Ovary (tissue), 9 donors: Measurements from ENCODE around the gene COL18A1. TPM values are rescaled to one million over a fixed set of nuclear protein-coding genes. Genes with fewer than 3 reads are reported as not detected.

Source experiments
- DNase-seq, 5 donors: peaks; one replicate each; pipeline ENCODE4 v3.0.0-alpha.2; 2019 to 2020
- H3K27ac ChIP-seq, 2 donors: fragments of 200-600 bp; one replicate each; pipeline versions ENCODE4 v1.5.1 to v1.8.0; 2019 to 2022
- H3K27me3 ChIP-seq: fragments of 200-600 bp; one replicate; pipeline ENCODE4 v1.8.0; 2022
- H3K36me3 ChIP-seq: fragments of 200-600 bp; sonication (generic); one replicate; pipeline ENCODE4 v1.5.1; 2019
- H3K4me1 ChIP-seq: one replicate; pipeline ENCODE4 v1.8.1; 2013; ENCODE audit warnings: mild to moderate bottlenecking, moderate library complexity; ENCODE audit not compliant: insufficient read depth
- H3K4me3 ChIP-seq: fragments of 200-600 bp; sonication (generic); one replicate; pipeline ENCODE4 v1.5.1; 2017
- H3K9me3 ChIP-seq, 2 donors: fragments of 200-600 bp in 1 of 2; sonication (generic) in 1 of 2; one replicate each; pipeline versions ENCODE4 v1.5.1 to v1.8.1; 2013 to 2019; ENCODE audit warnings: mild to moderate bottlenecking in 1 of 2, moderate library complexity in 1 of 2
- EP300 ChIP-seq: sonication (generic); formaldehyde crosslinking; IDR thresholded peaks from one replicate; pipeline ENCODE4 v1.6.1; 2017; ENCODE audit warnings: antibody characterized with exemption
- POLR2A ChIP-seq: fragments of 450-650 bp; IDR thresholded peaks from one replicate; pipeline ENCODE4 v1.6.1; 2017; ENCODE audit warnings: antibody characterized with exemption, mild to moderate bottlenecking, moderate library complexity
- WGBS, 3 donors: extraction: QIAGEN DNeasy Blood & Tissue Kit in 1 of 3; methylation state at CpG; one replicate each; pipeline versions ENCODE4 v1.1.5 to v1.1.7; 2013 to 2017; 5-methylcytosine and 5-hydroxymethylcytosine counted together
- intact Hi-C, 4 donors: fragments of 100-400 bp; cut with DNase I; formaldehyde crosslinking; loops; one replicate each; pipeline versions ENCODE4 v1.11.0 to v1.15.1; 2022 to 2023
- polyA plus RNA-seq, 2 donors: library from polyadenylated mRNA; stranded (reverse); fragments of 200-250 nt in 1 of 2; fragments of 350-450 nt in 1 of 2; fragmentation: Illumina TruSeq in 1 of 2; extraction: RNeasy Lipid Tissue Mini Kit (QIAGEN cat#74804) in 1 of 2; gene quantifications; one replicate each; pipeline ENCODE4 v1.2.3, GENCODE V29; 2013 to 2014
- total RNA-seq, 7 donors: library from RNA; depleted of rRNA in 2 of 7; stranded (reverse); fragments of >200 nt in 2 of 7; fragmentation: NEBNext Ultra II Directional in 3 of 7; extraction: Animal tissue kit (Norgen Biotek cat#: 25700) in 3 of 7; gene quantifications; one replicate each; pipeline versions ENCODE4 v1.1.0 to v1.2.4, GENCODE V29; 2016 to 2023
- TF ChIP-seq, protein P1 (sequence below), 3 donors: fragments of 450-650 bp in 2 of 3; fragments of 200-600 bp in 1 of 3; IDR thresholded peaks; one replicate each; pipeline versions ENCODE4 v1.5.1 to v1.8.0; 2016 to 2022; ENCODE audit warnings: antibody characterized with exemption in 3 of 3, mild to moderate bottlenecking in 1 of 3
- donor health status: DM: no; HTN: no; CAD: no; lungs with moderate emphysema.
- donor health status: DM: no; HTN: no; CAD: no.
- donor health status: Bipolar disorder and iron deficiency.
- donor health status: DM: yes; HTN: yes; CAD: no.
- donor health status: DM: no; HTN: no; CAD: no.
- donor health status: DM: yes; HTN: yes; CAD: no.

Gene COL18A1
- total and polyA plus RNA-seq, 9 donors, result 11.1 to 353 (median 268) TPM

DNA sequence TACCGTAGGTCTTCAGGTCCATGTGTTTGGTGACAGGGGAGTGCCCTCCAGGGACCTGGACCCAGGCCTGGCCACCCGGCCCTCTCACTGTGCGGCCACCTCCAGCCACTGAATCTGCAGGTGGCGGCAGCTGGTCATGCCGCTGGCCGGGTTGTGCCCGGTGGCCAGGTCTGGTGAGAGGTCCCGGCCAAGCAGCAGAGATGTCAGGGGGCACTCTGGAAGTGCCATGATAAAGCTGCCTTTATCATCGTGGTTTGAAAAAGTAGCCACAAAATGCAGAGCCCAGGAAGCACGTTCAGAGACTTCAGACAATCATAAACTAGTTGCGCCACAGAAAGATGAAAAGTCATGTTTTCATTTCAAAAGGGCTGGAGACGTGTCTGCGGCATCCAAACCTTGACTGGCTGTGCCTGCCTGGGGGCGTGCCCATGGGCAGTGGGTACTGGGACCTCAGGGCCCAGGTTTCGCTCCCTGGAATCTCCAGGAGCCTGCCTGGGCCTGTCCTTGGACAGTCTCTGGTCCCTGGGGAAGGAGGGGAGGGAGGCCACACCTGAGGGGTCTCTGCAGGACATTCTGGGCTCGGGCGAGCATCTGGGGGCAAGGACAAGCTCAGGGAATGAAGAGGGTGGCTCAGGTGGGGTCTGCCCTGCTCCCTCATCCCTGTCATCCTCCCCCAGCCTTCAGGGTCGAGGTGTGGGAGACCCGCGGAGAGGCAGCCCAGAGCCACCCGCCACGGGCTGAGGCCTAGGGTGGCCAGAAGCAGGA is 44.9 kb downstream of the COL18A1 start:
- H3K4me1 ChIP-seq, result peaks cover 11% of the 10 kb centered on the region
- 86 to 88% (median 86%) methylated on average over 22 of the region's 22 CpGs for WGBS, 3 donors
- DNase-seq, result peak in 2 of 5 donors; percentile 18 to 41
- H3K27ac ChIP-seq, result no peak overlapping the region
- H3K9me3 ChIP-seq, result no peaks in the 10 kb centered on the region
- H3K27me3 ChIP-seq, result no peaks in the 10 kb centered on the region
- H3K4me3 ChIP-seq, result no peak overlapping the region
- no peaks in the 10 kb centered on the region for H3K36me3 ChIP-seq
- TF ChIP-seq EP300, result no peak
- TF ChIP-seq, protein P1, sequence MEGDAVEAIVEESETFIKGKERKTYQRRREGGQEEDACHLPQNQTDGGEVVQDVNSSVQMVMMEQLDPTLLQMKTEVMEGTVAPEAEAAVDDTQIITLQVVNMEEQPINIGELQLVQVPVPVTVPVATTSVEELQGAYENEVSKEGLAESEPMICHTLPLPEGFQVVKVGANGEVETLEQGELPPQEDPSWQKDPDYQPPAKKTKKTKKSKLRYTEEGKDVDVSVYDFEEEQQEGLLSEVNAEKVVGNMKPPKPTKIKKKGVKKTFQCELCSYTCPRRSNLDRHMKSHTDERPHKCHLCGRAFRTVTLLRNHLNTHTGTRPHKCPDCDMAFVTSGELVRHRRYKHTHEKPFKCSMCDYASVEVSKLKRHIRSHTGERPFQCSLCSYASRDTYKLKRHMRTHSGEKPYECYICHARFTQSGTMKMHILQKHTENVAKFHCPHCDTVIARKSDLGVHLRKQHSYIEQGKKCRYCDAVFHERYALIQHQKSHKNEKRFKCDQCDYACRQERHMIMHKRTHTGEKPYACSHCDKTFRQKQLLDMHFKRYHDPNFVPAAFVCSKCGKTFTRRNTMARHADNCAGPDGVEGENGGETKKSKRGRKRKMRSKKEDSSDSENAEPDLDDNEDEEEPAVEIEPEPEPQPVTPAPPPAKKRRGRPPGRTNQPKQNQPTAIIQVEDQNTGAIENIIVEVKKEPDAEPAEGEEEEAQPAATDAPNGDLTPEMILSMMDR (IDR thresholded peaks at IDR 0.05), result no peak
- intact Hi-C loops, result loop anchor here in 3 of 4 donors (10.0 kb wide), 3 partner anchors 295 to 505 kb away; partner anchors contain the start of gene SLX9 (in 1 of the 3)

DNA sequence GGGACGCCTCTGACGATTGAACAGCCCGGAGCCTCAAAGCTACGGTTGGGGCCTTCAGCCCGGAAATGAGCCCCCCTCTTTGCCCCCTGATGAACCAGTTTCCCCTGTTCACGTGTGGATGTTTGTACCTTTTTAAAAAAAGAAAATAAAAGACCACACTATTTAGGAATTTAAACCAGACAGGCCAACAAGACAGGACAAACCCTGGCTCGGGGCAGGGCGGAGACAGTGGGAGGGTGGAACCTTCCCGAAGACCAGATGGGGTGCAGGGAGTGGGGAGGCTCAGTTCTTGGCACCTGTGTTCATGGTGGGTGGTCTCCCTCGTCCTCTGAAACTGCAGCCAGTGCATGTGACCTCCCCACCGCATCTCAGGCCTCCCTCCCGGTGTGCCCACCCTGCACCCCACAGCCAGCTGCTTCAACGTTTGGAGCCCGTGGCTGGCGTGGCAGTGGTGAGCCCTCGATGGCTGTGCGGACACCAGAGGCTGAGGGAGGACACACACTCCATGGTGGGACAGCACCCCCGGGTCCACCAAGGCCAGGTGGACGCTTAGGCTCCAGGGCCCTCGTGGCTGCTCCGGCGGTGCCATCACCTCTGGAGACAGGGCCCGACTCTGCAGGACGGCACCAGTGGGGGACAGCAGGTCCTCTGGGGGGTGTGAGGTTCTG is 45.6 kb downstream of the COL18A1 start:
- intact Hi-C loops, result loop anchor here in 1 of 4 donors (10.0 kb wide), 1 partner anchor 306 kb away; no protein-coding TSS in a partner anchor
- TF ChIP-seq, protein P1 (IDR thresholded peaks at IDR 0.05), result no peak
- TF ChIP-seq POLR2A (no peak), EP300 (no peak)
- H3K27ac ChIP-seq, result no peak overlapping the region
- no peaks in the 10 kb centered on the region for H3K9me3 ChIP-seq
- peak in 2 of 5 donors; percentile 22 to 44 for DNase-seq
- H3K27me3 ChIP-seq, result no peaks in the 10 kb centered on the region
- H3K4me1 ChIP-seq, result peaks cover 14% of the 10 kb centered on the region
- no peak overlapping the region for H3K4me3 ChIP-seq
- WGBS, 3 donors, result 72 to 79% (median 75%) methylated on average over 24 of the region's 24 CpGs
- H3K36me3 ChIP-seq, result no peaks in the 10 kb centered on the region

DNA sequence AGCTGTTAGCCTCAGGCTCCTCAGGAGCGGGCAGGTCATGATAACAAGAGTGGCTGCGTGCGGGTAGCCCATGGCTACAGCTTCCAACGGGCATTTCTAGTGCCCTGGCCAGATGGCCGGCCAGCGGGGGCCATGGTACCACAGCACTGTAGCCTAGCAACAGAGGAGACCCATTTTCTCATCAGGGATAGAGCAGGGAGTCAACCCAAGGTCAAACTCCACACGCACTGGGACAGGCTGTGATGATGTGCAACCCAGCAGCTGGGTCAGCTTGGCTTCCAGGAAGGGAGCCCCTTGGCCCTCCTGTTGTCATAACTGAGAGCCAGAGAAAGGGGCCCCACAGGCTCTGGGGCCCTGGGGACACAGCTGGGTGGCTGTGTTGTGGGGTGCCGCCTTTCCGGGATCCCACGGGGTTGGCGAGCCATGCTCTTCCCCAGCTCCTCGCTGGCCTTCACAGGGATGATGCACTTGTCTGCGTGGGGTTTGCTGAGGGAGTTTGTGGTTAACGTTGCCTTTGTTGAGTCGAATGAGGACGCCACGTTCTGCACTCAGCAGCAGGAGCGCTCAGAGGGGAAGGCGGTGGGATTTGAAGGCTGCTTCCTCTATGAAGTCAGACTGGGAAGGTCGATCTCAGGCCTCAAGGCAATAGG is 46.3 kb downstream of the COL18A1 start:
- WGBS, 3 donors, result 54 to 76% (median 70%) methylated on average over 20 of the region's 20 CpGs
- H3K27me3 ChIP-seq, result no peaks in the 10 kb centered on the region
- intact Hi-C loops, result loop anchor here in 1 of 4 donors (10.0 kb wide), 1 partner anchor 306 kb away; no protein-coding TSS in a partner anchor
- TF ChIP-seq, protein P1 (IDR thresholded peaks at IDR 0.05), result no peak
- TF ChIP-seq POLR2A (no peak), EP300 (no peak)
- DNase-seq, result peak in 2 of 5 donors; percentile 14 to 54
- no peaks in the 10 kb centered on the region for H3K9me3 ChIP-seq
- H3K27ac ChIP-seq, result no peak overlapping the region
- no peaks in the 10 kb centered on the region for H3K36me3 ChIP-seq
- no peak overlapping the region for H3K4me3 ChIP-seq
- peaks cover 18% of the 10 kb centered on the region for H3K4me1 ChIP-seq

DNA sequence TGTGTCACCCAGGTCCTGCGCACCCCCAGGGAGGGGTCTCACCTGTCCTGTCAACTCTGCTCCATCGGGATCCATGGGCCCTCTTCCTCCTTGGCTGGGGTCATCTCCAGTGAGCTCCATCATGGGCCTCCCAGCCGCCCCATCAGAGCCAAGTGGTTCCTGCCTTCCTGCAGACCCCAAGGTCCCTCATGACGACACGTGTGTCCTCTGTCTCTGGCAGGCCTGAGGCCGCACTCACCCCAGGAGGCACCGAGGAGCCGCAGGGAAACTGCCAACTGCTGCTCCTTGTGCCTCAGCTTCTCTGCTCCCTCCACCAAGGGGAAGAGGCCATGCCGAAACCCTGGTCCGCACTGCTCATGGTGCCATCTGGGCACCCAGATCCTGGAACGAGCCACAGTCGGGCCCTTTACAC is 46.8 kb downstream of the COL18A1 start:
- no peak overlapping the region for H3K4me3 ChIP-seq
- no peaks in the 10 kb centered on the region for H3K9me3 ChIP-seq
- no peak overlapping the region for H3K27ac ChIP-seq
- intact Hi-C loops, result loop anchor here in 1 of 4 donors (10.0 kb wide), 1 partner anchor 307 kb away; no protein-coding TSS in a partner anchor
- peak in 2 of 5 donors; percentile 21 to 39 for DNase-seq
- H3K4me1 ChIP-seq, result peaks cover 18% of the 10 kb centered on the region
- no peaks in the 10 kb centered on the region for H3K27me3 ChIP-seq
- no peaks in the 10 kb centered on the region for H3K36me3 ChIP-seq
- TF ChIP-seq, protein P1 (IDR thresholded peaks at IDR 0.05), result no peak
- TF ChIP-seq EP300, result no peak
- no peak for TF ChIP-seq POLR2A
- 86 to 94% (median 89%) methylated on average over 12 of the region's 12 CpGs for whole genome bisulfite sequencing, 3 donors
